Hematopoietic multipotent progenitor cell treated with erythropoietin and hydrocortisone succinate and interleukin-3 and kit ligand, for 8 days (in vitro differentiated cells): ENCODE measurements around the gene MAK.
"Not testable (repeated sequence)": the region's sequence is repeated elsewhere in the genome, so short reads cannot be mapped to it uniquely, and the experiment has no call there.

Source experiments
- DNase-seq: peaks from one replicate; pipeline ENCODE4 v3.0.0-alpha.2; 2015

MAK gene

DNA sequence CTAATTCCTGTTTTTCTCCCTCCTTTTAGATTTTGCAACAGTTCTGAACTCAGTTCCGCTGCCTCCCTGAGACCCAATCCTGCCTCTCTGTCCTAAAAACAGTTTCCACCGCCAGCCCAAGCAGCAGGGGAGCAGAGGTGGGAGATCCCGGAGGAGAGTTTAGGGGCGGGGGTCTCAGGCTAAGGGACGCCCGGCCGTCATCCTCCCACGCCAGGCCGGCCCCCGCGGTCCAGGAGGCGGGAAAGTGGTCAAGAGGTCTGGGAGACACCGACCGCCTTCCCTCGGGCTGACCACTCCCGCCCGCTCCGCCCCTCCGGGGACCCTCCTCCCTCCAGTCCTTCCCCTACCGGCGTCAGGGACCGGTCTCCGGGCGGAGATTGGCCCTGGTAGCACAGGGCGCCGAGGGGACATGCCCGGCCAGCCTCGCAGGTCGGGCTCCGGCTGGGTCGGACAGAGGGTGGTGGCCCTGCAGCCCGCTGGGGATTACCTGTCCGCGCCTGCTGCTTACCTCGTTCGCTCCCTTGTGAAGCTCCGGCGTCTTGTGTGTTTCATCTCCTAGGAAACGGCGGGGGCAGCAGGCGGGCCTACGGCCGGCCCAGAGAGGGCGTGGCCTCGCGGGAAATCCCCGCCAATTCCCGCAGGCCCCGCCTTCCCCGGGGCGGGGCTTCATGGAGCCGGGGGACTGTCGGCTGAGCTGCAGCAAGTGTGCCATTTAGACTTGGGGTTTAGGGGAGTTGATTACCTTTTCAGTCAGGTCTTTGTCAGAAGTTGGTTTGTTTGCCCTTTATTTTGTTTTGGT lies at the start of gene MAK:
Gene MAK, minus strand, starts transcription at position 545 of the 799 bp plus-strand sequence. CDS start 7,891 bp downstream, outside the sequence.
- peak; percentile 88 for DNase-seq

GRCh38 chr6:10886691-10887502 lies 48.6 kb upstream of the MAK start, which contains the start of gene SYCP2L:
TSS of gene SYCP2L (plus strand) at chr6:10887052. CDS start at chr6:10887127, 75 bp downstream.
- DNase-seq: peak; percentile 20

DNA sequence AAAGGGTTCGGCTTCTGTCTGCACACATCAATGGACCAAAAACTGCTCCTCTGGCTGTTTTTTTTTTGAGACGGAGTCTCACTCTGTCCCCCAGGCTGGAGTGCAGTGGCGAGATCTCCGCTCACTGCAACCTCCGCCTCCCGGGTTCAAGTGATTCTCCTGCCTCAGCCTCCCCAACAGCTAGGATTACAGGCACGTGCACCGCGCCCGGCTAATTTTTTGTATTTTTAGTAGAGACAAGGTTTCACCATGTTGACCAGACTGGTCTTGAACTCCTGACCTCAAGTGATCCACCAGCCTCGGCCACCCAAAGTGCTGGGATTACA lies 48.0 kb upstream of the MAK start:
- not testable (repeated sequence) for DNase-seq

DNA sequence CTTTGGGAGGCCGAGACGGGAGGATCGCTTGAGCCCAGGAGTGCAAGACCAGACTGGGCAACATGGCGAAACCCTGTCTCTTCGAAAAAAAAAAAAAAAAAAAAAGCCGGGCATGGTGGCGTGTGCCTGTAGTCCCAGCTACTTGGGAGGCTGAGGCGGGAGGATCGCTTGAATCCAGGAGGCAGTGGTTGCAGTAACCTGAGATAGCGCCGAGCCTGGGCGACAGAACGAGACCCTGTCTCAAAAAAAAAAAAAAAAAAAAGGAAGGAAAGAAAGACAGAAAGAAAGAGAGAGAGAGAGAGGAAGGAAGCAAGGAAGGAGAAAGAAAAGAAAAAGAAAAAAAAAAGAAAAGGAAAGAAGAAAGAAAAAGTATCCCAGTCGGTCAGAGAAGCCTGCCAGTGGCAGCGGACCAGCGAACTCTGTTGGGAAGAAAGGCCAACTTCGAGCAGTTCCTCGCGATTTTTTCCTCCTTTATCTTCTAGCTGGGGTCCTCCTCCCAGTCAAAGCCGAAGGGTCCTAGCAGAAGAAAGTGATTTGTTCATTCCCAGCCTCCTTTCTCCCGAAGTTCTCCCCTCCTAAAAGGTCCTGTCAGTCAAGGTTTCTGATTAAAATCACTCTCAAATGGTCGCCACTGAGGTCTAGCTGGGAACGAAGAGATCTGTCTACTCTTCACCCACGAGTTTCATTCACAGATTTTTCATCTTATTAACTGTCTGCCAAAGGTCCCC lies 46.1 kb upstream of the MAK start:
- DNase-seq: no peak

GRCh38 chr6:10883312-10884244 lies 45.2 kb upstream of the MAK start:
- DNase-seq: no peak

DNA sequence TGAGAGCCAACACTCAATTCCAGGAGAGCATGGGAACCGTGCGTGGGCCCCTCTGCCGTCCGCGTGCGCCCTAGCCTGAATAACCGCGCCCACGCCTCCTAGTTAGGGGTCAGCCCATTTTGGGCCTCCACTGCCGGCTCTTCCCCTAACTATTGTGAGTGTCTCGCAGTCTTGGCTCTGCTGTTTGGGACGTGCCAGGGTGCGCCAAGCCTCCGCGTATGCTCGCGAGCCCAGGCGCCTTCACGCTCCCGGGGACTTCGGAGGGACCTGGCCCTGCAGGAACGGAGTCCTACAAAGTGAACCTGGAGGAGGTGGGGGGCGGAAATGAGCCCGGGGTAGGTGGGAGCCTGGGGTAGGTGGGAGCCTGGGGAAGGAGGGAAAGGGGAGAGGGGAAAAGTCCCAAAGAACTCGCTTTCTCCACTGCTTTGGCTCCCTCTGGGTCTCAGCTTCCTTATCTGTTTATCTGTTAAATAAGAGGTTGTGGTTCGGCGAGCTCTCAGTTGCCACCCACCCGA lies 44.4 kb upstream of the MAK start:
- DNase-seq: no peak

GRCh38 chr6:10882253-10882630 lies 43.9 kb upstream of the MAK start:
- not testable (repeated sequence) for DNase-seq

- DNase-seq: no peak
Observed at GRCh38 chr6:10880366-10880765, 42.0 kb upstream of the MAK start.

- DNase-seq: no peak
Observed at GRCh38 chr6:10877871-10878270, 39.5 kb upstream of the MAK start.

GRCh38 chr6:10877012-10877411 lies 38.7 kb upstream of the MAK start:
- no peak for DNase-seq

GRCh38 chr6:10875026-10875425 lies 36.7 kb upstream of the MAK start:
- no peak for DNase-seq

GRCh38 chr6:10874207-10874606 lies 35.9 kb upstream of the MAK start:
- no peak for DNase-seq

DNA sequence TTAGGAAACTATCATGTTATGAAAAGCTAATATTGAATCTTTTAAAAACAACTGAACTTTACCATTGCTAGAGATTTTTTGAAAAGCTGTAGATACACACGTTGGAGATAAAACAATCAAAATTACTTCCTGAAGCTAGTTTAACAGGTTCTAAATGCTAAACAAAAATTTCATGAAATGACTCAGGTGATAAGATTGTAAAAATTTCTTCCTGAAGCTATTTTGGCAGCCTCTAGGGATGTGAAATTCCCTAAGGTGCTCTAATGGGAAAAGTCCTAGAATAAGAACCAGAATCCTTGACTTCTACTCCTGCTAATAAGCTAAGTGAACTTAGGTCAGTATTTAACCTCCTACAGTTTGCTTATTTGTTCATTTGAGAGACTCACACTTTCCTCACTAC lies 35.0 kb upstream of the MAK start:
- DNase-seq: no peak

GRCh38 chr6:10867952-10868351 lies 29.6 kb upstream of the MAK start:
- DNase-seq: no peak

- not testable (repeated sequence) for DNase-seq
Observed at GRCh38 chr6:10866709-10867108, 28.4 kb upstream of the MAK start.

GRCh38 chr6:10863031-10863430 lies 24.7 kb upstream of the MAK start:
- DNase-seq: not testable (repeated sequence)

- no peak for DNase-seq
Observed at GRCh38 chr6:10862361-10862760, 24.0 kb upstream of the MAK start.

DNA sequence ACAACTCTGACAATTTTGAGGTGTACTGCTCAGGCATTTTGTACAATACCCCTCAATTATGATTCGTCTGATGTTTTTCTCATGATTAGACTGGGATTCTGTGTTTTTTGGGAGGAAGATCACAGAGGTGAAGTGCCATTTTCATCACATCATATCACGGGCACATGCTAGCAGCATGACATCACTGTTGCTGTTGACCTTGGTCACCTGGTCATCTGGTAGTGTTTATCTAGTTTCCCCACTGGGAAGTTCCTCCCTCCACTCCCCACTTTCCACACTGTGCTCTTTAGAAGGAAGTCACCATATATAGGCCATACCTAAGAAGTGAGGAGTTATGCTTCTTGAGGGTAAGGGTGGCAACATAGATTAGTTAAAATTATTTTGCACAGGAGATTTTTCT lies 22.7 kb upstream of the MAK start:
- no peak for DNase-seq

DNA sequence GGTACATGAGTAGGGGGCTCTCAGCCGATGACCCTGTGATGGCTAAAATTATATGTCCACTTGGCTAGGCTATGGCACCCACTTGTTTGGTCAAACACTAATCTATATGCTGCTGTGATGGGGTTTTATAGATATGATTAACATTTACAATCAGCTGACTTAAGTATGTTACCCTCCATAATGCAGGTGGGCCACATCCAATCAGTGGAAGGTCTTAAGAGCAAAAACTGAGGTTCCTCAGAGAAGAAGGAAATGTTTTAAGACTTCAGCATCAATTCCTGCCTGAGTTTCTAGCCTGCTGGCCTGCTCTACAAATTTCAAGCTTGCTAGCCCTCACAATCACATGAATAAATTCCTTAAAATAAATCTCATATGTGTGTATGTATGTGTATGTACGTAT lies 18.9 kb upstream of the MAK start:
- DNase-seq: no peak

DNA sequence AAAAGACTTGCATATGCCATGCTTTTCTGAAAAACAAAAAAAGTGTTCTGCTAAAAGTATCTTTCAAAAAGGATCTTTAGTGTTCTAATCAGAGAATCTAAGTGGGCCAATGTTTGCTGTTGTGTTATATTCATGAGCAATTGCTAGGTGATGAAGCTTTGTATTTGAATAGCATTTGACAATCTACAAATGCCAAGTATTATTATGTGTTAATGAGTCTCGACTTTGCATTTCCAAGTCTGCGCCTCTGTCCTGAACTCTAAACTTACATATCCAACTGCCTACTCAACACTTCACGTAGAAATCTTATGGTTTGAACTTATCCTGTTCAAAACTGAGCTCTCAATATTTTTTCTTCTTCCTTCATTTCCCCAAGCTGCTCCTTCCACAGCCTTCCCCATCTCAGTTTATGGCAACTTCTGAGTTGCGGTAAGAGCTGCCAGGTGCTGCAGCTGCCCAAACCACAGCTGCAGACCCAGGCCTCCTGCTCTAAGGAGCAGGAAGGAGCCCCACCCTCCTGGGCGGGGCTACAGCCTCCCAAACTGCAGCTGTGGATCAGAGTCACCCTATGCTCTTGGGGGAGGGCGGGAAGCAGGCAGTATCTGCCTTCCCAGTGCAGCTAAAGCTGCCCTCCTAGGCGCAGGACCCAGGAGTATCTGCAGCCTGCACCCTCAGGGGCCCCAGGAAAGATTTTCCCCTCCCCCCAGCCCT lies 16.7 kb upstream of the MAK start:
- no peak for DNase-seq

GRCh38 chr6:10853849-10854300 lies 15.5 kb upstream of the MAK start:
- peak; percentile 58 for DNase-seq
